HG02884 (cell line): Measurements from ENCODE around the gene SAFB.

Source experiments
- ATAC-seq: cut with Tn5 transposase; IDR thresholded peaks from one replicate; pipeline ENCODE4 v1.9.1; 2021; ENCODE audit warnings: mild to moderate bottlenecking, moderate library complexity; ENCODE audit not compliant: unreplicated experiment

SAFB gene

DNA sequence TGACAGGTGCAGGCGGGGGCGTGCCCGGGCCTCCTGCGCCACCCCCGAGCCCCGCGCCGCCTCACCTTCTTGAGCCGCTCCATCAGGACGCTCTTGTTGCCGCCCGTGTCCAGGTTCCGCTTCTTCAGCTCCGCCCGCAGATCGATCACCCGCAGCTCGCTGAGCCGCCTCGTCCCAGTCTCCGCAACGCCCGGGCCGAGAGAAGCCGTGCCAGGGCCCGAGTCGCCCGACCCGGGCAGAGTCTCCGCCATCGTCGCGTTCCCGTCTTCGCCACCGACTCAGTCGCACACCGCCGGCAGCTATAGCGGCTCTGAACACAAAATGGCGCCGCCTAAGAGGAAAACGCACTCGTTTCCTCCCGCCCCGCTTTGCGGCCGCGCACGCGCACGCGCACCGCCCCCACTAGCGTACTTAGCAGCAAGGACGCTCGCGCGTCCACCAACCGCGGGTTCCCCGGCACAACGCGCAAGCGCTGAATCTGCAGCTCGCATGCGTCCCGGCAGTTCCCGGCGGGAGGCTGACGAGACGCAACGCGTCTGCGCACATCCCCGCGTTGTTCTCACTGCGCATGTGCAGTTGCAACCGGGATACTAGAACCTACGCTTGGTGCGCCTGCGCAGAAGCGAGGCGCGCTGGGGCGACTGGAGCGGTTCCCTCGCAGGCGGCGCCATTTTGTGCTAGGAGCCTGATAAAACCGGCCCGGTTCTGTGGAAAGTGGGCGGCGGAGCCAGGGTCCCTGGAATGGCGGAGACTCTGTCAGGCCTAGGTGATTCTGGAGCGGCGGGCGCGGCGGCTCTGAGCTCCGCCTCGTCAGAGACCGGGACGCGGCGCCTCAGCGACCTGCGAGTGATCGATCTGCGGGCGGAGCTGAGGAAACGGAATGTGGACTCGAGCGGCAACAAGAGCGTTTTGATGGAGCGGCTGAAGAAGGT lies at the start of gene SAFB, which contains the start of gene SAFB2:
TSS of gene SAFB (plus strand) at position 619 of the 932 bp plus-strand sequence. CDS start at position 742, 123 bp downstream.
TSS of gene SAFB2 (minus strand) at position 312 of the 932 bp plus-strand sequence. CDS start at position 251, 61 bp downstream.
- ATAC-seq = peak; percentile 67

DNA sequence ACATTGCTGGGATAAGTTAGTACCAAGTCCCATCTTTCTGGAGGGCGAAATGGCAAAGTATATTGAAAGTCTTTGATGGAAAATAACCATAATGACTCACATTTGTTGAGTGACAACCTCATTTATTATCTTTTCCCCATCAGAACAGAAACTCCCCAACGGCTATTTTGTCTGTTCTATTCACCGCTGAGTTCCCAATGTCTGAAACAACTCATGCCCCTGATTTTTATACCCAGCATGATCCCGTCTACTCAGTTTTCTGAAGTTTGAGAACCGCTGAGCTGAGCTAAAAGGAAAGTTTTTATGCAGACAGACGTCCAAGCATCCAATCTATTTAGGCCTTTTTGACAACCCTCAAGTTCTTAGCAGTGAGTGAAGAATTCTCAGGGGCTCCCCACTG lies 47.3 kb upstream of the SAFB start:
- ATAC-seq = no peak

DNA sequence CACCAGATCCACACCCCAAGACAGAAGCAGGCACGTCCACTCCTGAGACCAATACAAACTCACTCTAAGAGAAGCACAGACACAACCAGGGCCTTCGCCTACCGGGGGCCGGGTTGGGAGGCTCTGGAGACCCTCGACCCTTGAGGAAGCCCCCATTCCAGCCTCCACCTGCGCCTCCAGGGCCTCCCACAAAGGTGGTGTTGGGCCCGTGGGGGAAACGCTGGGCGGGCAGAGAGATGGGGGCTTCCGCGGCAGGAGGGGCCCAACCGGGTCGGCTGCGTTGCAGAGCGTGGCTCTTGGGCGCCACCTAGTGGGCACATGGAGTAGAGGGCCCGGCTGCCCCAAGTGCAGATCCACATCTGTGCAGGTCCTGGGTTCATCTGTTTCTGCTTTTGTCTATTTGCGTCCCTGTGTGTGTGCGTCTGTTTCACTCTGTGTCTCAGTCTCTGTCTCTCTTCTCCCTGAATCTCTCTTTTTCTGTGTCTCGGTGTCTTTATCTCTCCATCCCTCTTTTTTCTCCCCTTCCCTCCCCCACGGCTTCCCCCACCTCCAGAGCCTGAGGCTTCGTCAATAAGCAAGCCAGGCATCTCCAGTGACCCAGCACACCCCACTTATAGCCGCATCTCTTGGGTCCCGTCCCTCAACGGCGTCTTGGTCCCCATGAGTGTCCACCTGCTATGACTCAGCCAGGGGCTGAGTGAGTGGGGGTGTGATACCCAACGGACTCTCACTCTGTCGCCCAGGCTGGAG lies 44.6 kb upstream of the SAFB start:
- no peak for ATAC-seq

DNA sequence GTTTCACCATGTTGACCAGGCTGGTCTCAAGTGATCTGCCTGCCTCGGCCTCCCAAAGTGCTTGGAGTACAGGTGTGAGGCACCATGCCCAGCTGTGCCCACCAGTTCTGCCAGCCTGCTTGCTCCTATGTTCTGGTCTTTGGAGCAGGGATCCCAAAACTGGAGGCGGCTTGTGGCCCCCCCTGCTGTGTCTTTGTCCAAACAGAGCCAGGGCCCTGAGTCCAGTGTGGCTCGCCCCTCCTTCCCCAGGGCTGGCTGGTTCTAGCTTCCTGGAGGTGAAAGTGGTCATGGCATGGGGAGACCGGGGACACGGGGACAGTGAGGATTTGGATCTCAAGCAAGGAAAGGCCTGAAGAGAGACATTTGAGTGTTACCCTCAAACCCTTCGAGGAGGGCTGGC lies 43.6 kb upstream of the SAFB start:
- ATAC-seq = no peak

DNA sequence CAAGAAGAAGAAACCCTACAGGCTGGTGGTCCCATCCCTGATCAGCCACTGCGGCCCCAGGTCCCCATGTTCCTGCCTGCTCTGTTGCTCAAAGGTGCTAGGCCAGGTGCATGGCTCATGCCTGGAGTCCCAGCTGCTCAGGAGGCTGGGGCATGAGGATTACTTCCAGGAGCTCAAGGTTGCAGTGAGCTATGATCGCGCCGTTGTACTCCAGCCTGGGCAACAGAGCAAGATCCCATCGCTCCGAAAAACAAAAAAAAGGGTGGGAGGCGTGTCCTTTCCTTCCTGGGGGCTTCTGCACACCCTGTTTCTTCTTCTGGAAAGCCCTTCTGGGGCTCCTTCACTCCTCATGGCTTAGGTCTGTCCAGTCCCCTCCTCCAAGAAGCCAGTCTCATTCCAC lies 43.2 kb upstream of the SAFB start:
- ATAC-seq = no peak

DNA sequence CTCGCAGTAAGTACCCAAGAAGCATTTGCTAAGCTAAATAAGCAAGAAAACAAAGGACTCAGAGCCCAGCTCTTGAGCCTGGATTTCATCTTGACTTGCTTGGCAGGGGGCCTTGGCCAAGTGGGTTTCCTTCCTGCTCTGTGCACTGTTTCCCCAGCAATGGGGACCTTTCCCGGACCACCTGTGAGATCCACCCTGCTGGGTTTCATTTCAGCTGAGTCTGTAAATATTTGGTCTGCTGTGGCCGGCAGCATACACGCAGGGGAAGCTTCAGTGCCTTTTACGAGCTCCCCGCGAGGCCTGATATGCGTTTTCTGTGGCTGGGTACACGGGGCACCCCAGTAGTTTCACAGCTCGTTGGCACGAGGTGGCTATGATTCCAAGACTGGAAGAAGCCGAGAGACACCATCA lies 42.7 kb upstream of the SAFB start:
- no peak for ATAC-seq

DNA sequence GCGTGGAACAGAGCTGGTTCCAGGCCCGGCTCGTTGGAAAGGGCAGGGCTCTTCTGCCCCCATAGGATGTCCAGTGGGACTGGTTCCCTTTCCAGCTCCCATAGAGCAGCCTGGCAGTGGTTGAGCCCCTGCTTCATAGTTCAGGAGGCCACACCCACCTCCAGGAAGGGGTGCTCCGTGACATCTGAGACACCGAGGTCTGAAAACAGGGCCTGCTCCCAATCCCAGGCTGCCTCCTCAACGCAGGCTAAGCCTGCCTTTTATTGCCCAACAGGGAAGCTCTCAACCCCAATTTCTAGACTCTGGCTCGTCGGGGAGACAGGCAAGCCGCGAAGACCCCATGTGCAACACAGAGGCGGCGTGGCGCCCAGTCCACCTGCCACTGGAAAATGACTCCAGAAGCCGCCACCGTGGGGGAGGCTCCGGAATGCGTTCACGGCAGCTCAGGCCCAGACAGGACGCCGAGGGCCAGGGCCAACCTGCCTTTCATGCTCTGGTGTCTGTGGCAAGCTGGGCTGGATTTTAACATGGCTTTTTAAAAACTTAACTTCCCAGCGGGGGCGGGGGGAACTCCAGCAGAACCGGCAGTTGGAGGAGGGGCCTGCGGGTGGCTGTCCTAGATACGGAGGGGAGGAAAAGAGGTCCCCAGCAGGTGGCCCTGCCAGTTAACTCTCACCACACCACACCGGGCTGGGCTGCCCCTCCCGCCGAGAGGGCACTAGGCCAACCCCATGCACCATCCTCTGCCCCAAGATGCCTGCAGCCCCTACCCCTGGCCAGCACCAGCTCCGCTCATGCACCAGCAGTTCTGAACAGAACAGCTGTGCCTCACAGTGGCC lies 37.2 kb upstream of the SAFB start:
- ATAC-seq = no peak

DNA sequence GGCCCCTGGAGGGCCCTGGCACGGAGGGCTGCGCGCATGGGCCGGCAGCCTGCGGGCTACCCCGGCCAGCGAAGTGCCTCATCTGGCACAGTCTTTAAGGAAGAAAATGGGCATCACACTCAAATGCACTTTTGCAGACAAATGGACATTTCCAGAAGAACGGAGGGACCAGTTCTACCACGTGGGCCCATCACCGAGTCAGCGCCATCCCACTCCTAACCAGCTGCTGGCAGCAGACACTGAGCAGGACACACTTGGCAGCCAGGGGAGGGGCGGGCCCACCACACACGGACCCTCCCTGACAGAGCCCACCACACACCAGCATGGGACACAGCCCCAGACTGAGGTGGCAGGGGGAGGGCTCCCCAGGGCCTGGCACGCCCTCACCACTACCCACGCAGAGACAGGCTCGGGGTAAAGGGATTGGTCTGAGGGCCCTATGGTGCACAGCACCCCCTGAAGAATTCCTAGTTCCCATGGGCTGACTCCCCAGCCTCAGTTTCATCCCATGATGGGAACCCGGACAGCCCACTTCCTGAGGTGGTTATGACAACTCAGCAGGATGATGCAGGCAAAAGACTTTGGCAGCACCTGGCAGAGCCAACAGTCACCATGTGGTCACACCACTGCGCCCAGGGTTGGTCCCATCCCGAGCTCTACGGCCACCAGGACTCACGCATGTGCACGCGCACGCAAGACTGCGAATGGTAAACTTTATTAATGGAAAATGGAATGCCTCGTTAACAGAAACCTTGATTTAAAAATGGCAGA lies 36.4 kb upstream of the SAFB start:
- ATAC-seq = no peak

DNA sequence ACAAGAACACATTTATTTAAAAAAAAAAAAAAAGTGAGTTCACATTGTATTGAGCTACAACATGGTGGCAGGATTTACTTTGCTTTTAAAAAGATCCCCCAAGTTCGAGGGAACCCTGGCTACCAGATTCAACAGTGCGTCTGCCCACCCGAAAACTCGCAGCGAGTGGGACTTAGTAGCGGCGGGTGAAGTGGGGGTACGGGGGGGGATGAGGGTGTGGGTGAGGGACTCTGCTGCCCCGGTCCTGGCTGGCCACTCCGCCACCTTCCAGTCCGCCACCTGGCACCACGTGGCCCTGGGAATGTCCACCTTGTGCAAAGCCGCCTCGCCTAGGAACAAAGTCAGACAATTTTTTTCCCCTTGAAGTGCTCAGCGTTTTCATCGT lies 35.8 kb upstream of the SAFB start:
- ATAC-seq = no peak

DNA sequence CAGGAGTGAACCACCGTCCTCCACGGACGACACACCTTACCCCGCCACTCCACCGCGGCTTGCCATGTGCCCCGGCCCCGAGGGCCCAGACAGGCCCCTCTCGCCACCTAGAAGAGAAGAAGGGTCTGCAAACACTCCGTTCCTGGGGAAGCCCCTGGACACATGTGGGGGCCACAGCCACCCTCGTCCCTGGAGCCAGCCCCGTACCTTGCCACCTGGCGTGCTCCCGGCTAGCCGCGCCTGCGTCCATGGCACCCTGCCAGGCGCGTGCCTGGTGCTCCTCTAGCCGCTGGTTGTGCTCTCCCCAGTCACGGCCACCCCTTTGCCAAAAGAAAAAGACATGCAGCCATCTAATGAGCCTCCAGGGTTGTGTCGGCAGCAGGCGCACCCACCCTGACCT lies 35.2 kb upstream of the SAFB start:
- no peak for ATAC-seq

DNA sequence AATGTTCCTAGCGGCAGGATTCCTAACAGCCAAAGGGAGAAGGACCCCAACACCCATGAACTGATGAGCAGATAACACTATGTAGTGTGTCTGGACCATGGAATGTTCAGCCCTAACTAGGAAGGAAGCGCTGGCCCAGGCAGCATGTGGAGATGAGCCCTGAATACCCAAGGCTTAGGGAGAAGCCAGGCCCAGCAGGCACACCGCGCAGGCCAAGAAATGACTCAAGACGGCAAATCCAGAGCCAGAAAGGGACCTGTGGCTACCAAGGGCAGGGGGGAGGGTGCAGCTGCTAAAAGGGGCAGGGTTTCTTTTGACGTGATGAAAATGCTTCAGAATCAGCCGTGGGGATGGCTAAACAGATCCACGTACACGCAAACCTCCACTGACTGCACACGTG lies 34.4 kb upstream of the SAFB start:
- ATAC-seq = no peak

DNA sequence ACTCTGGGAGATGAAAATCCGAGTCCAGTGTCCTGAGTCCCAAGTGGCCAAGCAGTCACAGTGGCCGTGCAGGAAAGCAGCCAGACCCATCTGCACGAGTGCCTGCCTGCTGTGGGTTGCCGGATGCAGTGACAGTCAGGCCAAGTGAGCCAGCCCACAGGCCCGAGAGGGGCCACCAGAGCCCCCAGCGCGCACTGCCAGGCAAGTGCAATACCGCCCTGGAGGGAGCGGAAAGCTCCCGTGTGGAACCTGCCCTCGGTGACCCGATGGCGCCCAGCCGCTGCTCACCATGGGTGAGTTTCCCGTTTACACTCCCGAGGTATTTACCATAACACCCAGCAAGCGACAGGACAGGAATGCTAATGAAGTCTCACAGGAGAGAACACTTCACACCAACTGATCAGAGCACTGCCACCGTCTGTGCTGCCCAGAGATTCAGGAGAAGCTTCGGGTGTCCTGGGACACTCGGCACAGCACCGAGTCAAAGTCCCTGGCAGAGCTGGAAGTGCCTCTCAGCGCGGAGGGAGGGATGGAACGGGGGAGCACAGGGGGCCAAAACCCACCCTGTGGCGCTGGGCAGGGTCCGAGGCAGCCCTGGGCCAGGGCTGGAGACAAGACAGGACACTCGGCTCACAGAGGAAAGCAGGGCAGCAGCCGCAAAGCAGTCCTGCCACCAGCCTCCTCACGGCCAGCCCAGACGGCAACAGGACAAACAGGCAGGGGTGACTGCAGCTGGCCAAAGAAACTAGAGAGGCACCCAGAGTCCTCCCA lies 33.8 kb upstream of the SAFB start:
- no peak for ATAC-seq

DNA sequence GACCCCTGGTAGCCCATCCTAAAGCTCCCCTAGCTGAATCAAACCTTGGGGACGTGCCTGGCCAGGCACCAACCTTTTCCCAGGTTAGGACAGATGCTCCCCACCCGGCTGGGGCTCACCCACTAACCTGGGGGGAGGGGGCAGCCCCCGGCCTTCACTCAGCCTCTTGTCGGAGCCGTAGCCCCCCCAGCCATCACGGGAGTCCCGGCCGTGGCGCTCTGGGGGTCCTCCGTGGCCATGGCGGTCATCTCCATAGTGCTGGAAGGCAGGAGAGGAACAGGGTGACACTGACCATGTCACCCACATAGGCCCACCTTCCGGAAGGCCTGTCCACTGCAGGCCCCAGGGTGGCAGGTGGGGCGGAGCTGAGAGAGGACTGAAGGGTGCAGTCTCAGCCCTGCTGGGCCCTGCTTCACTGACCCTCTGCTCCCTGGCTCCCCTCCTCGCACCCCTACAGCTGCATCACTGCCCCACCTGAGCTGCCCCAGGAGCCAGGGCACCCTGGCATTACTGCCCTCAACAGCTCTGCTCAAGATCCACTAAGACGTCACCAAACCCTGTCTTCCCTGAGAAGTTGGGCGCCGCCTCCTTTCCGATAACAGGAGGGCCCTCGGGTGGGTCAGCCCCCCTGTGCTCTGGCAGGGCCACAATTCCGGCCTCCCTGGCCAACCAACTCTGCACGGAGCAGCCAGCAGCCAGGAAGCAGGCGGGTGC lies 32.6 kb upstream of the SAFB start:
- no peak for ATAC-seq

DNA sequence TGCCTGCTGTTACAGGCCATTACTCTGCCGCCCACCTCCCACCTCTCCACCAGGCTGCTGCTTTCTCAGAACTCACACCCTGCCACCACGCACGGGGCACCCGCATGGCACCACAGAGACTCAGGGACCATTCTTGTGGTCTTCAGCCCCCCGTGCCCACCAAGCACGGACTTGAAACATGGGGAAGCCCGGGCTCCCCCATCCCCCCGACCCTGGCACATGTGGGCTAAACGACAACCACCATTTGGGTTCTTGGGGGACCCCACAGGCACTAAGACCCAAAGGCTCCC lies 32.1 kb upstream of the SAFB start:
- no peak for ATAC-seq

DNA sequence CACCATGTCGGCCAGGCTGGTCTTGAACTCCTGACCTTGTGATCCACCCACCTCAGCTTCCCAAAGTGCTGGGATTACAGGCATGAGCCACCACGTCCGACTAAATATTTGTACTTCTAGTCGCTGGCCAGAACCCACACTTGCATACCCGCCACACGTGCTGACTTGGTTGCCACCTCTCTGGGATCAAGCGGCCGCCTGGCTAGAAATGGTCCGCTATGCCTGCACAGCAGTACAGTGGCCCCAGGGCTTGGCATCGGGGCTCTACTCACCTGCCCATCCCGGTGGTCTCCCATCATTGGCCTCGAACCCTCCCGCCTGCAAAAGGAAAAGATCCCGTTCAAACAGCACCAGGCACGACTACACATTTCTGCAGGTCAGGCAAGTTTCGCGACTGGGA lies 31.4 kb upstream of the SAFB start:
- no peak for ATAC-seq

DNA sequence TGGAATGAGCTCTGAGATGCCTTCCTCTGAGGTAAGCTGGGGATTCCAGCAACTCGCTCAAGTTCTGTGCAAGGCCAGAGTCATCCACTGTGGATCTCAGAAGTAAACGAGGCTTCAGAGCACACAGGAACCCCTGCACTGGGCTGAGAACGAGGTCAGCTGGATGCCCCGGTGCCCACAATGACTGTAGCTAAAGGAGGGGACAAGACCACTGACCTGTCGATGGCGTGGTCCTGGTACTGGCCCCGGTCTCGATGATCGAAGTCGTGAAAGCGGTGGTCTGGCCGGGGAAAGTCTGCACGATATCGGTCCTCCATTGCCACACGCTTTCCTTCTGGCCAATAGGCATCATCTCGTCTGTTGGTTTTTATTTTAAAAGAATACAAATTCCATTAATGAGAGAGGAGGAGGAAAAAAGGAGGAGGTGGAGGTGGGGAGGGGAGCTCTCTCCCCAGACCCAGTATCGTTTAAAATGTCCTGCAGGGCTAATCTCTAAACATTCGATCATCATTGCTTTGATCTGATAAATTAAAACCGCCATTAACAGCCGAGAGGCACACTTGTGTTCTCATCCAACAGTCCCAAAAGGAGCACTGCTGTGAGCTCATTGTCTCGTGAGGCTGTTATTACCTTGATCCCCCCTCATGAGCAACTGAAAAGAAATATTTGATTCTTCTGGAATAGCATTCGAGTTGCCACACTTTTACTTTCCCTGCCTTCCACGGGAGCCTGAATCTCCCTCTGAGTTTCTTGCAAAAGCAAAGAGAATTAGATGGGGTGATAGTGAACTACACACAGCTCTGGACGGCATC lies 30.1 kb upstream of the SAFB start:
- no peak for ATAC-seq

DNA sequence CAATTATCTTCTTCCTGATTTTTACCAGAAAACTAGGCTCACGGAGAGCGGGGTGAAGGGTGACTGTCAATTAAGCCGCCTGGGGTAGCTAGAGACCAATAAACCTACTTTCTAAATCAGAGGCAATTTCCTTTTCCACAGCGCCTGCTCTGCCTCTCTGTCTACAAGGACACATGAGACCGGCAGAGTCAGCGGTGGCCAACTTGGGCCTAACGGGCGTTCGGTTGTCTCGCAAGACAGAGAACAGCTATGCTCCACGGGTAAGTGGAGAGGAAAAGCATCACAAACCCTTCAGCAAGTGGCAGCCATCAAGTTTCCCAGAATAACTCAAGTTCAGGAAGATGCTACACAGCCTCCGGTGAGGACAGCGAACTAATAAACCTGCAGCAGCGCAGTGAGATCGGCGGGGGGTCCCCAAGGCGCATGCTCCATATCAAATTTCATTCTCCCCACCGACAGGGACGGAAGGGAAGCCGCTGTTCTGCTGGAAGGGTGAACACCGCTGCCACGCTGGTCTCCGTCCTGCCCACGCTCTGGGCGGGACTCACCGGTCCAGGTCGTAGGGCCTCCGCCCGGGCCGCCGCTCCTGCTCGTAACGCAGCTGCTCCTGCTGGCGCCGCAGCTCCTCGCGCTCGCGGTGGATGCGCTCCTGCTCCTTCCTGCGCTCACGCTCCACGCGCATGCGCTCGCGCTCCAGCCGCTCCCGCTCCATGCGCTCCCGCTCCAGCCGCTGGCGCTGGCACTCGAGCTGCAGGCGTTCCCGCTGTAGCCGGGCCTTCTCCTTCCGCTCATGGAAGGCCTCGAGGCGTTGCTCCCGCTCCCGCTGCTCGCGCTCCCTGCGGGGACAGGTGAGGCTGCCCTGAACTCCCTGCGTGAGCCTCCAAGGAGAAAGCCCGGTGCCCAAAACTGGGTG lies 29.3 kb upstream of the SAFB start:
- ATAC-seq = no peak
